ENCODE measurements around the gene CHIA.

Gene CHIA

DNA sequence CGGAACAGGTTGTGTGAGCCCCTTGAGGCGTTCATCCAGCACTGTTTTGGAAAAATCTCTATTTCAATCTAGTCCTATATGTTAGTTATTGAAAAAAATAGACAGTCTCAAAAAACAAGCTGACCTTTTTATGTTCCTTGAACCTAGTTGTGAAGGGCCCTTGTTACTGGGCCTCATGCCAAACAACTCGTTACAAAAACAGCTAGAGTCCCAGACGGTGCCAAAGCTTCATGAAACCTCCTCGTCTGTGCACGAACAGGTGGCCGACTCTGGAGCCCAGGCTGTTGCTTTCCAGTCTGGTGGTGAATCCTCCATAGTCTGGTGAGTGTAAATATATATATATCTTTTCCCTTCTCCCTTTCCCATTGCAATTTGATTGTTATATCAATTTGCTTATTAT, at the start of gene CHIA:
TSS of gene CHIA (plus strand) at position 222 of the 400 bp plus-strand sequence. CDS start 19,617 bp downstream, outside the sequence.
- no peak for DNase-seq

DNA sequence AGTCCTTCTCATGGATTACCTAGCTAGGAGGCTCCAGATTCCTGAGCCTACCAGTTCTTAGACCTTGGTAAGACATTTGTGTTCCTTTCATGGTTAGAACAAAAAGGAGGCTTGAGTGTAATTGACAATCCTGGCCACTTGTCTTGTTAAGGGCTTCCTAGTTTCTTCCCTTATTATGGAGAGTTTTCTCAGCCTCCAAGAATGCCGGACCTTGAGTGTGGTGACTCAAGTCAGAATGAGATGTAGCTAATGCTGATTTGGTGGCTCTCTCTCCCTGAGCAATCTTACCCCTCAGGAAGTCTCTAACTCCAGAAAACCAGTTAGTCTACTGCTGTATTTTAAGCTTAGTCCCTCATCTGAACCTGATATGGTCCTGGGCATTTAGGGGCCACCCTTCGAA, 48.9 kb upstream of the CHIA start:
- DNase-seq, result no peak

DNA sequence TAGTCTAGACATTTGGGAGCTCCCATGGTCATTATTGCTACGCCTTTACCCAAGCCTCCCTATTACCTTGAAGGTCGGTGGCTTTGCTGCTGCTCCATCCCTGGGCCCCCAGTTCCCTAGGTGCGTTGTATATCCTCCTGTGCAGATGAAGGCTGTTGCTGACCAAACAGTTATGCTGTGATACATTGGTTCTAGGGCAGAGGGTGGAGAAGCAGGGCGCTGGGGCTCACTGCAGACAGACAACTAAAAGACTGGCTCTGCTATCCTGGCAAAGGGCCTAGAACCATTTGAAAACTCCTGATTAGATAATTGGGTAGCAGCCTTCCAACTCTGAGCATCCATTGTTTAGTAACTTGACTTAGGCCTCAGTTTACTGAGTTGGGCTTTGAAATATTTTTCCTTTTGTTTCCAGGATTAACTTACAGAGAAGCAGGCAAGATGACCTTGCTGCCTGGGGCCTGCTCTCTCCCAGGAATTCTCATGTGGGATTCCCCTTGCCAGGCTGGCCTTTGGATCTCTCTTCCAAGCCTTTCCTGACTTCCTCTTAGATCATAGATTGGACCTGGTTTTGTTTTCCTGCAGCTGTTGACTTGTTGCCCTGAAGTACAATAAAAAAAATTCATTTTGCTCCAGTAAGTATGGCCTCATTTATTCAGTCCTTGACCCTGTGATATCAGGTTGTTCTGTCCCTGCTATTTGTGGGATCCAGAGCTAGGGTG, 47.7 kb upstream of the CHIA start:
- DNase-seq, result no peak

DNA sequence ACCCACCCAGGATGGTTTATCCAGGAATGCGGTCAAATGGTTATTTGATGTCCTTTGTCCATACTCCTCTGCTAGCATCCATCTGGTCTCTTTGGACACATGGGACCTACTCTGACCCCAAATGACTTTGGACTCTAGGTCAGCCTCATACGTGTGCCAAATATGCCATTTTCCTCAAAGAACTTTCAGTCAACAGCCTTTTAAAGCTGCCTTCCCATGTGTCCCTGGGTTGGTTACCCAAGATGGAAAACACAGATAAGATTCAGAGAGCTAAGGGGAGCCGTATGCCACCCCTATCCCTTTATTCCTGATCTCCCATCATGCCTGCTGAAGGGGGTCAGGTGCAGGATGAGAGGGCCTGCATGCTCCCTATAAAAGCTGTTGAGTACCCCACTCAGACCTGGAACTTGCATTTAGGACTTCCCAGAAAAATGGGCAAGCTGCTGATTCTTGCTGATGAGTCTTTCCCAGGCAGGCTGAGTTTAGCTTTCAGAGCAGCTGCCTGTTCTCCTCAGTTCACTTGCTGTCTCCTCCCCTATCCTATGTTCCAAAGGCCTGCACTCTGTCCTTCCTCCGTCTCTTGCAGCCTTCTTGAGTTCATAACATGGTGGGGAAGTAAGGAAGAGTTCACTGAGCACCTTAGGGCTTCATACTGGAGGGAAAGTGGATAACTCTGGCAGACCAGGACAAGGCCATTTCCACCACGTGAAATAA, 43.4 kb upstream of the CHIA start:
- no peak for DNase-seq

DNA sequence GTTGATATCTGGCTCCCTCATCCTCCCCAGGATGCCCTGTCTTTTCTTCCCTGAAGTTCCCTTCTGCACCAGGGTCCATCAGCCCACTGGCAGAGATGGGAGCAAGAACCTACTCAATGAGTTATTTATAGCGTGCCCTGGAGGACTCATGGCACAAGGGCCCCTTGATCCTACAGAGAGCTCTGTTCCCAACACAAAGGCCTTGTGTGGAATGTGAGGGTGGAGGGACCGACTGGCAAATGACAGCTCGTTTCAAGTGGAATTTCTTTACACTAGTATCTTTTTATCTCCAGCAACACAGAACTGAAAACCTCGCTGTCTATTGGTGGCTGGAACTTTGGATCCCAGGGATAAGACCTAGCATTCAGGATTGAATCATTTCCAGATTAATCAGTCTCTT, 40.7 kb upstream of the CHIA start:
- DNase-seq, result no peak

DNA sequence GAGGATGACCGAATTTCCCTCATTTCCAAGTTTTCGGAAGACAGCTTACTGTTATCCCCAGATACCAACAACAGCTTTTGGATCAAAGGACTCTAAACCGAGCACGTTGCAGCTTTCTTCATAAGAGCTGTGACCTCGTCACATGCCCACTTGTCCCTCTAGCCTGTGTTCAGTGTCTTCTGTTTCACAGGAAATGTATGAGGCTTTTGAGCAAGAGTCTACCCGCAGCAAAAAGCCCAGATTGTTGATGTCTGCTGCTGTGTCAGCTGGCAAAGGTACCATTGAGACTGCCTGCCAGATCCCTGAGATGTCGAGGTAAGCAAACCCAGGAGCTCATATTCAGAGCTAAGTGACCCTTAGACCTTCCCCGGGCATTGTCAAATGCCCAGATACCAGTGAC, 39.1 kb upstream of the CHIA start:
- DNase-seq, result no peak

DNA sequence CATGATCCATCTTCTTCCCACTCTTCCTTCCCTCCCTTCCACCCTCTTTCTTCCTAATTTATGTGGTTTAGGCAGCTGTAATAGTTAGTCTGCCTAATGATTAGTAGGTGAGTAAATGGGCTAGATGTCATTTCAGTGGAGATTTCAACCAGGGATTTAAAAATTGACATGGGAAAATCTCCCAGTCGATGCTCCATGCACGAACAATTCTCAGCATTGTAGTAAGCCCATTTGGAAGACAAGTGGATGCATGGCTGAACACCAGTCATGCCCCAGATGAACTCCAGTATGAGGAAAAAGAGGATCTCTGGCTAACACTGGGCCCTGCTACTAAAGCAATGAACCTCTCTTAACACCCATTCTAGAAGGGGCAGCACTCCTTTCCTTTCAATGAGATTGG, 37.9 kb upstream of the CHIA start:
- DNase-seq, result no peak

DNA sequence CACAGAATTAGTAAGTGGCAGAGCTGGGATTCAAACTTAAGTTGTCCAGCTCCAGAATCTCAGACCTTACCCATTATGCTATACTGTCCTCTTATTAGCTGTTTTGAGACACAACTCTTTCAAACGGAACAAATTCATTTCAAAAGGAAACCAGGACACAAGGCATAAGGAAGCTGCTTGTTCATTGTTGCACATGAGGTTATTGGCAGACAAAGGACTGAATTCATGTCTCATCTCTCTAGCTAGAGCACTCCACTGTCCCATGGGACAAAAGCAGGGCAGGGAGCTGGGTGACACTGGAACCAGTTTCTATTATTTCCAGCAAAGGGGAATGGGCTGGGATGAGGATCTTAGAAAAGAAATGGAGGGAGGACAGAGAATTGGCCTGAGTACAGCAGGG, 36.8 kb upstream of the CHIA start:
- DNase-seq, result no peak

DNA sequence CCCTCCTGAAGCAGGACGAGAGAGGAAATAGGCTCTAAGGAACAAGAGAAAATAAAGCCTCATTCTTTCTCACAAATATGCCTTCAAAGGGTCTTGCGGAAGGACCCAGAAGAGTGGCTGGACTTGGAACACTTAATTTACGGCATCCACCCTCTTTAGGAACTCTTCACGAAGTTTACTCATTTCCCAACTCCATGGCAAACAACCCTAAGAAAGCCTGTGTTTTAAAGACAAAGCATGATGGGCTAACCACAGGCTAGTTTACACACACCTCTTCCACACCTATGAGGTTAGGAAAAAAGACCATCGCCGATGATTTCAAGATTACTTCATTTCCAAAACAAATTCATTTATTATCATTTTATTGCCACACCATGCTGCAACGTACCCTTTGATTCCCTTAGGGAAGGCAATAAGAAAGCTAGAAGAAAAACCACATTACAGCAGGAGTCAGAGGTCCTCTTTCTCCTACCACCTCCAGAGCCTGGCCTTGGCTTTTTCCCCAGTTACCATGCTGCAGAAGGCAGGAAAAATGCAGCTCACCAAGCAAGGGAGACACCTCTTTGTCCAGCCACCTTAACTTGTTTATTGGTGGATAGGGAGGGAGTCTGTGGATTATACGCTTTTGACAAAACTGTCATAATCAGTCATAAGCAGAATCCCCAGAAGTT, 33.5 kb upstream of the CHIA start:
- DNase-seq, result no peak

DNA sequence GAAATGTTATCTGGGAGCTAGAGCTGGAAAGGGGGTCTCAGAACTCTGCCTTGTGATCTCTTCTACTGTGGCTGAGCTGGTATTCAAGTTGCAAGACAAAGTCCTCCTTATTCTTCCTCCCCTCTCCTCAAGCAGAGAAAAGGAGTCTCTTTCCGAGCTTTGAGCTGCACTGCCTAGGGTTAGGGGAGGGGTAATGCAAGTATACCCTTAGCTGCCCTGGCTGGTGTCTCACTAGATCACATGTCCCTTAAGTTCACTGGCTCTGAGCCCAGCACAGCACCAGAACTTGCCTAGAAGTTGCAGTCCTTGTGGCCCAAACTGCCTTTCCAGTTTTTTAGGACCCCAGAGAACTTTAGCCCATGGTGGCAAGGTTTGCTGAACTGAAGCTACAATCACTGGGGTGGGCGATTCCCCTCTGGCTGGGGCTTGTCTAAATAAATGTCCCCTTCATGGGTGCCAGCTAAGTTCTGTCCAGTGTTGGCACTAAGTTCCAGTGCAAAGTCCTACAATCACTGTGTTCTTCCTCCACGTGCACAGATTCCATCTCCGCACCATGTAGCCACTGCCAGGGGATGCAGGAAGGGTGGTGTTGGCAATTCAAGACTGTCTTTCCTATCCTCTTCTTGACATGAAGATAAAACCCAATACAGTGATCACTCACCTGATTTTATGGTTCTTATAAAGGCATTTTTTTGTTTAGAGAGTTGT, 22.7 kb upstream of the CHIA start:
- no peak for DNase-seq

DNA sequence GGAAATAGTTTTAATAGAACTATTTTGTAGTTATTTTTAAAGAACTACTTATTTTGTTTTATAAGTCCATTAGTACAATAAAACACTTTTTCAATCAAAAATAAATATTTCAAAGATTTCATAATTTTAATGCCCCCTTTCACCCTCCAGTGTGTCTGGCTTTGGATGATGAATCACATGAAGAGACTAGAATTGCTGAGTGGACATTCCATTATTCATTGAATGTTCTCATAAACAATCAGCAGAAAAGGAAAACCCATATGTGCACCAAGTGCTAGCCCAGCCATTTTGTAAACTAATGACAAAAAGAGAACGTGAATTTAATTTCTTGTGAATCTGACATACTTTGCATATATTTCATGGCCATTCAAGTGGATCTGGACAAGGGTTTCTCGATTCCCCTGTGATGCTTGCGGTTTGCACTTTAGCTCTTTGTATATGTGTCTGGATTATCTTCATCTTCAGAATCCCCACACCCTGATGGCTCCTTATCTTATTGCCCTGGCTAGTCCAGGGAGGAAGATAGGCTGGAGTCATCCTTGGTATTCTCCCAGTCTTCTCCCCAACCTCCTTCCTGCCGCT, 20.7 kb upstream of the CHIA start:
- DNase-seq, result no peak

DNA sequence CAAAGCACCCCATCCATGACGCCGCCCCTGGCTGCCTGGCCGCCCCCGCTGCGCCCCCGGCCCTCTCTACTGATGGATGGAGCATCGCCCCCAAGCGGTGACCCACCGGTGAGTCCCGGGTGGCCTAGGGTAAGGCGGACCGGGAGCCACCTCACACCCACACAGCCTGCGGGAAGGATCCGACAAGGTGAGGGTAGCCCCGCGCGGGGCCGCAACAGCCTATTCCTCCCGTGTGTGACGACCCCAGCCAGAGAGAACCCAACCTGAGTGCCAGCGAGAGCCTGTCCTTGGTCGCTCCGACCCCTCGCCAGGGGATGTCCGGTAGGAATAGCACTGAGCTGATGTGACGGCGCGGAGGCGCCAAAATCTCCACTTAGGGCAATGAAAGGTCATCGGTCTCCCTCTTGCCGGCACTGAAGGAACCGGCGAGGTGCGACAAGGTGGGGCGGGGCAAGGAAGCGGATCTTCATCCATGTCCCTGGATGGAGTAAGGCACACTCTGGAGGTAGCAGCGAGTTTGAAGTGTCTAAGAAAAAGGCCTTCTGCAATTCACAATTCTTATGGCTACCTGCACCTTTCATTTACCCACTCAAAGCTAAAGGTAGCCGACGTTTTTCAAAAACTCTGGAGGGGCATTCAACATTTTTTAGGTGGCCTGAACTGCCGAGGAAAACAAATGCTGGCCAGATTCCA, 19.7 kb upstream of the CHIA start:
- DNase-seq, result no peak

DNA sequence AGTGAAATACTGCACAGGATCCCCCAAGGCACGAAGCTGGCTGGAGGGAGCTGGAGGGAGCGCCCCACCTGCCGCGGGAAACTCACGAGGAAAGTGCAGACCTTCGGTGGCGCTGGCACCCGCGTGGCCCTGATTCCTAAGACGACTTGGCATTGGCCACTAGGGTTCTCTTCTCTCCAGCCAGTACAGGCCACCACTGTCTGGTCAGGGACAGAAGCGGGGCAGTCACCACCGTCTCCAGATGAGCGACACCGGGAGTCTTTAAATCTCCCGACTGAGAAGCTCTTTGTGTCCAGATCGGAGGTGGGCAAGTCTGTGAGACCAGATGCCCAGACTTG, 19.2 kb upstream of the CHIA start:
- no peak for DNase-seq

DNA sequence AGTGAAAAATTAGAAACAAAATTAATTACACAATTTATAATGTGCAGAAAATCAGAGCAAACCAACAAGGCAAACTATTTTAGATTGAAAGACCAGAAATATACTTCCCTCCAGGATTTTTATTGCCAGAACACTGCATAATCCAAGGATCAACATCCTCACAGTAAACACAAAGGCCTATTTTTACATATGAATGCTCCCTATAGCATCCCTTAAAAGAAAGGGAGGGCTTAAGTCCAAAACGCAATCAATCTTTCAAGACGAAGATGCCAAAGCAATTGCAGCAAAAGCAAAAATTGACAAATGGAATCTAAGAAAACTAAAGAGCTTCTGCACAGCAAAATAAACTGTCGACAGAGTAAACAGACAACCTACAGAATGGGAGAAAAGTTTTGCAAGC, 18.6 kb upstream of the CHIA start:
- DNase-seq, result no peak

DNA sequence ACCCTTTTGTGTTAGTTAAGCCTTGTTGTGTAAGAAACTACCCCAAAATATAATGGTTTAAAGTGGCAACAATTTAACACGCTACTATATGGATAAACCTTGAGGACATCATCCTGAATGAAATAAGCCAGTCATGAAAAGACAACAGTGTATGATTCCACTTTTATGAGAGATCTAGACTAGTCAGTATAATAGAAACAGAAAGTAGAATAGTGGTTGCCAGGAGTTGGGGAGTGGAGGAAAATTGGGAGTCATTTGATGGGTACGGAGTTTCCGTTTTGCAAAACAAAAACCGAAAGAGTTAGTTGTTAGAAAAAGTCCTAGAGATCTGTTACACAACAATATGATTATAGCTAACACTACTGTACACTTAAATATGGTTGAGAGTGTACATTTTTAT, 16.0 kb upstream of the CHIA start:
- no peak for DNase-seq

DNA sequence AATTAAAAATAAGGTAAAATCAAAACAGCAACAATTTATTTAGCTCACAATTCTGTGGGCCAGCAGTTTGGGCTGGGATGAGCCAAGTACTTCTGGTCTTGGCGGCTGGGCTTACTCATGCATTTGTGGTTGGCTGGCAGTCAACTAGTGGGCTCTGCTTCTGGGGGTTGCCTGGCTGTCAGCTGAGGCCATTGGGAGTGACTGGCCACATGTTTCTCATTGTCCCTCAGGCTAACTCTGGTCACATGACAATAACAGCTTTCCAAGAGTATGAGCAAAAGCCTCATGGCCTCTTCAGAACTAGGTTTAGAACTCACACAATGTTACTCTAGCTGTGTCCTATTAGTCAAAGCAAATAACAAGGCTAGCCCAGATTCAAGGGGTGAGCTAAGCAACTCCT, 15.6 kb upstream of the CHIA start:
- no peak for DNase-seq

DNA sequence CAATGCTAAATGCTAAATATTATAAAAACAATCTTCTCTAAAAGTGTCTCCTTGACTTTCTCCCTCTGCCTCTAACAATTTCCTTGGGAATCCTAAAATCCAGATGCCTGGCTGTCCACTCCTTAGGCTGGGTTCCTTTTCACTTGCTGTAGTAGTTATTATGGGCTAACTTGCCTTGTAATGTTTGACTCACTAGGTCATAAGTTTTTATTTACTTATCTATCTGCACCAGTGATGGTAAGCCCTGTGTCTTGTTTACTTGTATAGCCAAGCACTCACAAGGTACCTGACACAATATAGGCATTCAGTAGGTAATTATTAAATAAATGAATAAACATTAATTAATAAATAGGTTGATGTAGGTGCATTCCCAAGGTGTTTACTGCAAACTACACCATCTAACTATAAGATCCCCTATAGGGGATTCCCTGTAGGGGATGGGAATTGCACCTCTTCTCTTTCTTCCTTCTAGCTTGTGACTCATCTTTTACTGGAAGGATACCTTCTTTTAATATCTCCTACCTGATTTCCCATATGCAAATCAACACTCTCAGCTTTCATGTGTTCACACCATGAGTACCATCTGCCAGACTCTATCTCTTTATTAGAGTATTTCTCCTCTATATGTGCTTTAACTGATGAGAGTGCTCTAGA, 14.7 kb upstream of the CHIA start:
- DNase-seq, result no peak

DNA sequence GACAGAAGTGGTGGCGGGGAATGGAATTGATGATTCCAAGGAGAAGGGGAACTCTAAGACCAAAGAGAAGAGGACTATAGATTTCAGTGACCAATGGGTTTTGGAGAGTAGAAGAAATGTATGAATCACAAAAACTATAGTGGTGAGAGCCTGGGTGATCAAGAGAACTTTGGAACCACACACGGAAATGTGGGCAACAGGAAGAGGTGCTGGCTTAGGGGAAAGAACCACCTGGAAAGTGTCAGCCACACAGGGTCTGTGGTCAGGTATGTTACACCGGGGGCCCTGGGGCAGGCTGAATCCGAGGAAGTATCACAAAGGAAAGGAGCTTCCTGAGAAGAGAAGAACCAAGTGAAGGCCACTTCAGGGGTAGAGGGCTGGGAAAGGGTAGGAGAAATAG, 11.5 kb upstream of the CHIA start:
- DNase-seq, result no peak

DNA sequence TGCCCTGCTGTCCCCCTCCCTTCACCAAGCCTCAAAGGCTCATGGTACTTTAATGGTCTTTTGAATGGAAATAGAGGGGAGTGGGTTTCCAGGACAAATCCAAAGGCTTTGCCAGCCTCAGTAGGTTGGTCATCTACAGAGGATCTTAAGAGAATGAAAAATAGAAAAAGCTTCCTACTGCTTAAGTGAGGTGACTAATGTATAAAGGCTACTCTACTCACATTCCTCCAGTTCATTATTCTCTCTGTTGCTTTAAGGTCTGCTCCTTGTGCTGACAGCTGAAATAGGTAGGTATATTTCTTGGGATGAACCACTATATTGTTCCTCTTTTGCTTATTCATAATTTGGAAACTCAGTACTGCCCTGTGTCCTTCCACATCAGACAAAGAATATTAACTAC, 10.4 kb upstream of the CHIA start:
- no peak for DNase-seq

DNA sequence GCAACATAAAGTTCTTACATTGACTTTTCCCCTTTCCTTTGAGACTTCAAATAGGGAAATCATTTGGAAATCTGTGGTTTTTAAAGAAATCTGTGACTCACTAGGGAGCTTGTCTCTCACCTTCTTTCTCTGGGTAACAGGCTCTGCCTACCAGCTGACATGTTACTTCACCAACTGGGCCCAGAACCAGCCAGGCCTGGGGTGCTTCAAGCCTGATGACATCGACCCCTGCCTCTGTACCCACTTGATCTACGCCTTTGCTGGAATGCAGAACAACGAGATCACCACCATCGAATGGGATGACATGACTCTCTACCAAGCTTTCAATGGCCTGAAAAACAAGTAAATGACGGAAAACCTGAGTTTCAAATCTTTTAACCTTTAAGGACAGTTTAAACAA, 9.2 kb upstream of the CHIA start:
- no peak for DNase-seq

DNA sequence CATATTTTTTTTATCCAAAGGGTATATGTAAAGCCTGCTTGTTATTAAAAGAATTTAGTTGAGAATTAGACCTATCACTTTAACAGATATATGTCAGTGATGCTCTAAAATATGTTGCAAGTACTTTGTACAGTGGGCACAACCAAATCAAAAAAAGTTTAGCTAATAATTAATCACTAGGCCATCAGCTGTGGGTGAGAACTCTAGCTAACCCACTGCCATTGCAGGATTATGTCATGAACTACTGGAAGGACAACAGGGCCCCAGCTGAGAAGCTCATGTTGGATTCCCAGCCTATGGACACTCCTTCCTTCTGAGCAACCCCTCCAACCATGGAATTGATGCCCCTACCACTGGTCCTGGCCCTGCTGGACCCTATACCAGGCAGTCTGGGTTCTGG, 6.8 kb upstream of the CHIA start:
- DNase-seq, result no peak

DNA sequence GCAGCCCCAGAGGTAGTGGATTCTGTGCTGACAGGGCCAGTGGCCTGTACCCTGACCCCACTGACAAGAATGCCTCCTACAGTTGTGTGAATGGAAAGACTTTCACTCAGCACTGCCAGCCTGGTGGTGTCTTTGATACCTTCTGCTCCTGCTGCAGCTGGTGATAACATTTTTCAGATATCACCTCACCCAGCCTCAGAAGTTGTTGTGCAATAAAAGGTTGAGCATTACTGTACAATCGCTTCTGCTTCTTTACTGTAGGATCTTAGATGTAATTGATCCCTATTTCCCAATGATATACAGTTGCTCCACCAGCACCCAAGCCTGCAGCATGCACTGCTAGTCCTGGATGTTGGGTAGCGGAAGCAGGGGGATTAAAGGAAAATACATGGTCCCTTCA, 4.8 kb upstream of the CHIA start:
- no peak for DNase-seq

Measured in NCI-H748 treated with DMSO at 0.1 percent for 48 hours (cell line).